HCT116 (cell line): Measurements from ENCODE around the gene PDK1. TPM values are rescaled to one million over a fixed set of nuclear protein-coding genes. Genes with fewer than 3 reads are reported as not detected.

Source experiments
- ATAC-seq: fragments of 200-7000 bp; cut with Tn5 transposase; 2 replicates; pipeline ENCODE4 v1.9.1; 2020; ENCODE audit warnings: mild to moderate bottlenecking, moderate library complexity
- BruUV-seq: library from RNA; stranded (reverse); fragments of 400-500 nt; replicated peaks from 2 replicates; lab custom pipeline; 2021; lab: Mats Ljungman, UMichigan
- CTCF ChIA-PET: fragments of 300-600 bp; sonication (Branson Sonifier 250); formaldehyde crosslinking; loops from one replicate; lab custom pipeline; 2021; ENCODE audit warnings: antibody characterized with exemption; lab: Charles Lee
- POLR2A ChIA-PET: fragments of 300-600, 350-600 bp; sonication (Branson Sonifier 250); formaldehyde crosslinking; loops from one replicate; lab custom pipeline; 2021; ENCODE audit warnings: antibody characterized with exemption; lab: Charles Lee
- RAD21 ChIA-PET, 2 experiments: fragments of 300-600 bp; sonication (Branson Sonifier 250); formaldehyde crosslinking; loops; one replicate each; lab custom pipeline; 2023; ENCODE audit warnings: low total read pairs in 2 of 2; ENCODE audit not compliant: uncharacterized antibody in 2 of 2, unreplicated experiment in 2 of 2, low non-redundant PET in 1 of 2; lab: Charles Lee
- DNase-seq: peaks from one replicate; pipeline ENCODE4 v3.0.0-alpha.2; 2010; ENCODE audit warnings: low read depth, low spot score
- H2AFZ ChIP-seq: fragments of 200-600 bp; shearing (Covaris generic), sonication (generic); 2 replicates; pipeline ENCODE4 v1.6.1; 2017; ENCODE audit warnings: low read depth, mixed run types, mixed read lengths, antibody characterized with exemption, low read length; ENCODE audit not compliant: poor library complexity, severe bottlenecking
- H3K27ac ChIP-seq: 2 replicates; pipeline ENCODE4 v1.5.1; 2012; ENCODE audit warnings: low read depth, low read length
- H3K27me3 ChIP-seq: fragments of 200-600 bp; sonication (generic); 2 replicates; pipeline ENCODE4 v1.6.1; 2016; ENCODE audit warnings: mixed run types, low read length, mixed read lengths; ENCODE audit not compliant: insufficient read depth
- H3K36me3 ChIP-seq, 2 experiments: fragments of 200-500 bp in 1 of 2; fragments of 200-600 bp in 1 of 2; sonication (Bioruptor generic) in 1 of 2; sonication (generic) in 1 of 2; 2 replicates each; pipeline versions ENCODE4 v1.5.1 to v1.6.1; 2014 to 2016; ENCODE audit warnings: low read length in 2 of 2, inconsistent platforms in 1 of 2, mixed read lengths in 1 of 2, mixed run types in 1 of 2; ENCODE audit not compliant: insufficient read depth in 2 of 2, control insufficient read depth in 1 of 2
- H3K4me1 ChIP-seq, 2 experiments: fragments of 200-600 bp in 1 of 2; sonication (generic) in 1 of 2; 2 replicates each; pipeline versions ENCODE4 v1.5.1 to v1.6.1; 2012 to 2017; ENCODE audit warnings: low read length in 2 of 2, inconsistent platforms in 1 of 2, mild to moderate bottlenecking in 1 of 2, mixed read lengths in 1 of 2, mixed run types in 1 of 2, moderate library complexity in 1 of 2; ENCODE audit not compliant: insufficient read depth in 2 of 2, control insufficient read depth in 1 of 2
- H3K4me2 ChIP-seq: fragments of 200-600 bp; sonication (generic); 2 replicates; pipeline ENCODE4 v1.6.1; 2017; ENCODE audit warnings: mixed run types, low read length, mixed read lengths
- H3K4me3 ChIP-seq, 2 experiments: fragments of 200-600 bp in 1 of 2; sonication (generic) in 1 of 2; replicated peaks in 1 of 2; 2 replicates each; pipeline ENCODE4 v1.5.1; 2011 to 2016; ENCODE audit warnings: low read length in 2 of 2, control low read depth in 1 of 2, low read depth in 1 of 2, mild to moderate bottlenecking in 1 of 2, mixed read lengths in 1 of 2, mixed run types in 1 of 2
- H3K79me2 ChIP-seq: fragments of 200-600 bp; sonication (generic); 2 replicates; pipeline ENCODE4 v1.6.1; 2017; ENCODE audit warnings: mild to moderate bottlenecking, mixed run types, low read length, moderate library complexity, mixed read lengths; ENCODE audit not compliant: insufficient read depth
- H3K9ac ChIP-seq: fragments of 200-600 bp; sonication (generic); 2 replicates; pipeline ENCODE4 v1.6.1; 2016; ENCODE audit warnings: low read length, mixed read lengths
- H3K9me2 ChIP-seq: fragments of 200-600 bp; sonication (generic), shearing (Covaris generic); 2 replicates; pipeline ENCODE4 v1.6.1; 2017; ENCODE audit warnings: mixed run types, mild to moderate bottlenecking, moderate library complexity; ENCODE audit not compliant: insufficient read depth
- H3K9me3 ChIP-seq, 2 experiments: fragments of 200-500 bp in 1 of 2; fragments of 200-600 bp in 1 of 2; sonication (Bioruptor generic) in 1 of 2; sonication (generic) in 1 of 2; 2 replicates each; pipeline ENCODE4 v1.6.1; 2014 to 2017; ENCODE audit warnings: low read length in 2 of 2, mixed read lengths in 2 of 2, inconsistent platforms in 1 of 2, low read depth in 1 of 2, mild to moderate bottlenecking in 1 of 2, mixed run types in 1 of 2, moderate library complexity in 1 of 2; ENCODE audit not compliant: control insufficient read depth in 1 of 2, insufficient read depth in 1 of 2
- H4K20me1 ChIP-seq: fragments of 200-600 bp; sonication (generic), shearing (Covaris generic); 2 replicates; pipeline ENCODE4 v1.6.1; 2017; ENCODE audit warnings: mixed run types, mild to moderate bottlenecking, moderate library complexity; ENCODE audit not compliant: insufficient read depth
- CBX3 ChIP-seq: IDR thresholded peaks from 2 replicates; pipeline ENCODE4 v1.6.1; 2012; ENCODE audit warnings: low read depth
- ELF1 ChIP-seq: IDR thresholded peaks from 2 replicates; pipeline ENCODE4 v1.6.1; 2012; ENCODE audit warnings: low read depth, borderline replicate concordance
- FOSL1 ChIP-seq: IDR thresholded peaks from 2 replicates; pipeline ENCODE4 v1.6.1; 2012; ENCODE audit warnings: low read depth
- RAD21 ChIP-seq: IDR thresholded peaks from 2 replicates; pipeline ENCODE4 v1.6.1; 2012; ENCODE audit warnings: low read depth, mild to moderate bottlenecking
- SP1 ChIP-seq: IDR thresholded peaks from 2 replicates; pipeline ENCODE4 v1.6.1; 2012; ENCODE audit warnings: low read depth
- SRF ChIP-seq: IDR thresholded peaks from 2 replicates; pipeline ENCODE4 v1.6.1; 2012; ENCODE audit warnings: low read depth
- TCF7L2 ChIP-seq: IDR thresholded peaks from 2 replicates; pipeline ENCODE4 v1.7.0; 2011; ENCODE audit warnings: borderline replicate concordance, inconsistent platforms; ENCODE audit not compliant: insufficient read depth, insufficient read length; ENCODE audit errors: extremely low read depth
- YY1 ChIP-seq: IDR thresholded peaks from 2 replicates; pipeline ENCODE4 v1.6.1; 2011; ENCODE audit warnings: low read length, low read depth, moderate library complexity, mild to moderate bottlenecking; ENCODE audit not compliant: insufficient replicate concordance; ENCODE audit errors: extremely low read depth
- intact Hi-C: fragments of 100-400 bp; cut with micrococcal nuclease; formaldehyde crosslinking; loops from 2 replicates; pipeline ENCODE4 v1.10.0; 2022
- total RNA-seq: library from RNA; stranded (reverse); gene quantifications from one replicate; pipeline ENCODE4 v1.2.1, GENCODE V29; 2021; ENCODE audit not compliant: unreplicated experiment
- TF ChIP-seq, protein P1 (sequence below): IDR thresholded peaks from 2 replicates; pipeline ENCODE4 v1.6.1; 2012; ENCODE audit warnings: low read depth
- TF ChIP-seq, protein P2 (sequence below): IDR thresholded peaks from 2 replicates; pipeline ENCODE4 v1.6.1; 2012
- TF ChIP-seq, protein P3 (sequence below), 3 experiments: fragments of 200-600 bp in 1 of 3; sonication (generic) in 1 of 3; IDR thresholded peaks in 2 of 3; conservative IDR thresholded peaks in 1 of 3; 2 replicates each; pipeline ENCODE4 v1.5.1; 2012 to 2017; ENCODE audit warnings: low read depth in 2 of 3, low read length in 2 of 3, antibody characterized with exemption in 1 of 3, borderline replicate concordance in 1 of 3, control low read depth in 1 of 3, mild to moderate bottlenecking in 1 of 3, mixed read lengths in 1 of 3, mixed run types in 1 of 3, moderate library complexity in 1 of 3; ENCODE audit not compliant: insufficient read depth in 1 of 3
- TF ChIP-seq, protein P4 (sequence below): IDR thresholded peaks from 2 replicates; pipeline ENCODE4 v1.6.1; 2011; ENCODE audit warnings: mild to moderate bottlenecking, low read length, moderate library complexity; ENCODE audit not compliant: insufficient replicate concordance; ENCODE audit errors: extremely low read depth

Gene PDK1
- total RNA-seq, 1 experiment from 2014 or later, result 21.3 TPM

DNA sequence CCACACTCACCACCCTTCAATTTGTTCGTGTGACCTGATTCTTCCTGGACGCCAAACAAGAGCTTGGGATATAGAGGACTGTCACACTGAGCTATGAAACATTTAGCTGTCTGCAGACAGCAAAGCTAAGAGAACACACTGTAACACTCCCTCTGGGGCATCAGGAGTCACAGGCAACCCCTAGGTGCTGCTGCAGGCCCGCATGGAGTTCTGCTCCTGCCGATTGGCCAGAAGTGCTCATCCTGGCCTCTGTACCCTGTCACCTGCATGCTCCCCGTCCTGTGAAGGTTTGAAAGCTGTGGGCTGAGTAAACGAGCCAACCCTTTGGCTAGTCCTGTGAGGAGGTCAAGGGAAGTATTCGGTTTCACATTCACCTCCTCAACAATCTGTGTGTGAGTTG lies 73.7 kb downstream of the PDK1 start:
- Histone ChIP-seq H3K4me3 (no peak overlapping the region), H3K4me1 (no peaks in the 10 kb centered on the region), H3K9ac (no peak overlapping the region), H3K4me2 (no peak overlapping the region), H3K79me2 (no peaks in the 10 kb centered on the region), H3K27ac (no peak overlapping the region), H3K27me3 (no peaks in the 10 kb centered on the region), H3K9me2 (no peaks in the 10 kb centered on the region), H3K9me3 (no peaks in the 10 kb centered on the region), H4K20me1 (no peaks in the 10 kb centered on the region), H3K36me3 (no peaks in the 10 kb centered on the region), H2AFZ (no peak overlapping the region)
- BruUV-seq, result no TSS peak
- ChIA-PET RAD21 (no interaction called here), POLR2A (no interaction called here), CTCF (no interaction called here)
- ATAC-seq (no peak), DNase-seq (no peak)
- TF ChIP-seq ELF1 (no peak), YY1 (no peak), SRF (no peak), FOSL1 (no peak), SP1 (no peak), RAD21 (no peak), CBX3 (no peak)
- intact Hi-C loops, result no loop called here

DNA sequence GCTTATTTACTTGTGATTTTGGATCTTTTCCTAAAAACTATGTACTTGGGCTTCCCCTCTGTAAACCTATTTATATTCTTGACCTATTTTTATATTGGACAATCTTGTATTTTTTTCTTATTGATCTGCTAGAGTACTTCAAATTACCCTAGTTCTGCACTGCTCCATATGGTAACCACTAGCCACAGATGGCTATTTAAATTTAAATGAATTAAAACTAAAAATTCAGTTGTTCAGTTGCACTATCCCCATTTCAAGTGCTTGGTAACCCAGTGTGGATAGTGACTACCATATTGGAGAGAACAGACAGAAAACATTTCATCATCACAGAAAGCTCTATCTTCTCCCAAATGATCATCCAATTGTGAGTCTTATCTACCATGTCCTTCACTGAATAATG lies 74.3 kb downstream of the PDK1 start:
- no peak for TF ChIP-seq SRF
- TF ChIP-seq, protein P1, sequence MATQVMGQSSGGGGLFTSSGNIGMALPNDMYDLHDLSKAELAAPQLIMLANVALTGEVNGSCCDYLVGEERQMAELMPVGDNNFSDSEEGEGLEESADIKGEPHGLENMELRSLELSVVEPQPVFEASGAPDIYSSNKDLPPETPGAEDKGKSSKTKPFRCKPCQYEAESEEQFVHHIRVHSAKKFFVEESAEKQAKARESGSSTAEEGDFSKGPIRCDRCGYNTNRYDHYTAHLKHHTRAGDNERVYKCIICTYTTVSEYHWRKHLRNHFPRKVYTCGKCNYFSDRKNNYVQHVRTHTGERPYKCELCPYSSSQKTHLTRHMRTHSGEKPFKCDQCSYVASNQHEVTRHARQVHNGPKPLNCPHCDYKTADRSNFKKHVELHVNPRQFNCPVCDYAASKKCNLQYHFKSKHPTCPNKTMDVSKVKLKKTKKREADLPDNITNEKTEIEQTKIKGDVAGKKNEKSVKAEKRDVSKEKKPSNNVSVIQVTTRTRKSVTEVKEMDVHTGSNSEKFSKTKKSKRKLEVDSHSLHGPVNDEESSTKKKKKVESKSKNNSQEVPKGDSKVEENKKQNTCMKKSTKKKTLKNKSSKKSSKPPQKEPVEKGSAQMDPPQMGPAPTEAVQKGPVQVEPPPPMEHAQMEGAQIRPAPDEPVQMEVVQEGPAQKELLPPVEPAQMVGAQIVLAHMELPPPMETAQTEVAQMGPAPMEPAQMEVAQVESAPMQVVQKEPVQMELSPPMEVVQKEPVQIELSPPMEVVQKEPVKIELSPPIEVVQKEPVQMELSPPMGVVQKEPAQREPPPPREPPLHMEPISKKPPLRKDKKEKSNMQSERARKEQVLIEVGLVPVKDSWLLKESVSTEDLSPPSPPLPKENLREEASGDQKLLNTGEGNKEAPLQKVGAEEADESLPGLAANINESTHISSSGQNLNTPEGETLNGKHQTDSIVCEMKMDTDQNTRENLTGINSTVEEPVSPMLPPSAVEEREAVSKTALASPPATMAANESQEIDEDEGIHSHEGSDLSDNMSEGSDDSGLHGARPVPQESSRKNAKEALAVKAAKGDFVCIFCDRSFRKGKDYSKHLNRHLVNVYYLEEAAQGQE, result no peak
- TF ChIP-seq, protein P2, sequence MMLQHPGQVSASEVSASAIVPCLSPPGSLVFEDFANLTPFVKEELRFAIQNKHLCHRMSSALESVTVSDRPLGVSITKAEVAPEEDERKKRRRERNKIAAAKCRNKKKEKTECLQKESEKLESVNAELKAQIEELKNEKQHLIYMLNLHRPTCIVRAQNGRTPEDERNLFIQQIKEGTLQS, result no peak
- TF ChIP-seq, protein P3, sequence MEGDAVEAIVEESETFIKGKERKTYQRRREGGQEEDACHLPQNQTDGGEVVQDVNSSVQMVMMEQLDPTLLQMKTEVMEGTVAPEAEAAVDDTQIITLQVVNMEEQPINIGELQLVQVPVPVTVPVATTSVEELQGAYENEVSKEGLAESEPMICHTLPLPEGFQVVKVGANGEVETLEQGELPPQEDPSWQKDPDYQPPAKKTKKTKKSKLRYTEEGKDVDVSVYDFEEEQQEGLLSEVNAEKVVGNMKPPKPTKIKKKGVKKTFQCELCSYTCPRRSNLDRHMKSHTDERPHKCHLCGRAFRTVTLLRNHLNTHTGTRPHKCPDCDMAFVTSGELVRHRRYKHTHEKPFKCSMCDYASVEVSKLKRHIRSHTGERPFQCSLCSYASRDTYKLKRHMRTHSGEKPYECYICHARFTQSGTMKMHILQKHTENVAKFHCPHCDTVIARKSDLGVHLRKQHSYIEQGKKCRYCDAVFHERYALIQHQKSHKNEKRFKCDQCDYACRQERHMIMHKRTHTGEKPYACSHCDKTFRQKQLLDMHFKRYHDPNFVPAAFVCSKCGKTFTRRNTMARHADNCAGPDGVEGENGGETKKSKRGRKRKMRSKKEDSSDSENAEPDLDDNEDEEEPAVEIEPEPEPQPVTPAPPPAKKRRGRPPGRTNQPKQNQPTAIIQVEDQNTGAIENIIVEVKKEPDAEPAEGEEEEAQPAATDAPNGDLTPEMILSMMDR (IDR thresholded peaks at IDR 0.05 in 2 of 3, conservative IDR thresholded peaks at IDR 0.05 in 1 of 3; ENCODE audit: borderline replicate concordance in 1 of 3, insufficient read depth in 1 of 3, low read depth in 2 of 3, low read length in 2 of 3), result no peak
- no peak for TF ChIP-seq YY1
- TF ChIP-seq CBX3, result no peak
- TF ChIP-seq, protein P4, sequence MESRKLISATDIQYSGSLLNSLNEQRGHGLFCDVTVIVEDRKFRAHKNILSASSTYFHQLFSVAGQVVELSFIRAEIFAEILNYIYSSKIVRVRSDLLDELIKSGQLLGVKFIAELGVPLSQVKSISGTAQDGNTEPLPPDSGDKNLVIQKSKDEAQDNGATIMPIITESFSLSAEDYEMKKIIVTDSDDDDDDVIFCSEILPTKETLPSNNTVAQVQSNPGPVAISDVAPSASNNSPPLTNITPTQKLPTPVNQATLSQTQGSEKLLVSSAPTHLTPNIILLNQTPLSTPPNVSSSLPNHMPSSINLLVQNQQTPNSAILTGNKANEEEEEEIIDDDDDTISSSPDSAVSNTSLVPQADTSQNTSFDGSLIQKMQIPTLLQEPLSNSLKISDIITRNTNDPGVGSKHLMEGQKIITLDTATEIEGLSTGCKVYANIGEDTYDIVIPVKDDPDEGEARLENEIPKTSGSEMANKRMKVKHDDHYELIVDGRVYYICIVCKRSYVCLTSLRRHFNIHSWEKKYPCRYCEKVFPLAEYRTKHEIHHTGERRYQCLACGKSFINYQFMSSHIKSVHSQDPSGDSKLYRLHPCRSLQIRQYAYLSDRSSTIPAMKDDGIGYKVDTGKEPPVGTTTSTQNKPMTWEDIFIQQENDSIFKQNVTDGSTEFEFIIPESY, result no peak
- no peak for TF ChIP-seq TCF7L2
- TF ChIP-seq, all 23 proteins: peak for 0
- BruUV-seq, result no TSS peak

More for the DNA sequence above, 74.3 kb downstream of the PDK1 start:
- DNase-seq (no peak), ATAC-seq (no peak)
- Histone ChIP-seq H3K4me1 (no peaks in the 10 kb centered on the region), H3K36me3 (no peaks in the 10 kb centered on the region), H3K9me3 (no peaks in the 10 kb centered on the region), H2AFZ (no peak overlapping the region), H3K27ac (no peak overlapping the region), H3K79me2 (no peaks in the 10 kb centered on the region), H3K27me3 (no peaks in the 10 kb centered on the region), H3K4me3 (no peak overlapping the region), H3K9ac (no peak overlapping the region), H3K4me2 (no peak overlapping the region), H4K20me1 (no peaks in the 10 kb centered on the region), H3K9me2 (no peaks in the 10 kb centered on the region)
- ChIA-PET POLR2A (no interaction called here), RAD21 (interaction anchor here in 1 of 2 experiments (0.7 kb wide), 1 partner anchor 91 kb away, joined by 3 read pairs; no protein-coding TSS in a partner anchor), CTCF (no interaction called here)
- intact Hi-C loops, result no loop called here
